ENCODE data around the gene TUT7.

DNA sequence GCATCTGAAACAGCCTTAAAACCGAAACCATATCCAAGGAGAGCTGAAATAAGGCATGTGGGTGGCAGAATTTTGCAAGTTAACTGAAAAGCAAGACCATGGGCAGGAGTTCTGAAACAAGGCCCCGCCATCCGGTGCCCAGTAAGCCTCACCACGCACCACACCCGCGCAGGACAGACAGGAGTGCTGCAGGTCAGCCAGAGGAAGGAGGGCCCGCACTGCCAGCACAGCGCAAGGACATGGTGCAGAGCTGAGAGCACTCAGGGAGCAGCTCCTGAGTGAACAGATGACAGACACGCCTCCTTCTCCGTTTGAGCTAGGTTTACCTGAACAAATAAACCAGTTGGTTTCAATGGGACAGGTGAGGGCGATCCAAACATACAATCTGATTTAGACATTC, 55.3 kb downstream of the TUT7 start:
- no peak for TF ChIP-seq POLR2A (IDR thresholded peaks at IDR 0.05; ENCODE audit: low read depth, low read length)
- TF ChIP-seq, protein P1, sequence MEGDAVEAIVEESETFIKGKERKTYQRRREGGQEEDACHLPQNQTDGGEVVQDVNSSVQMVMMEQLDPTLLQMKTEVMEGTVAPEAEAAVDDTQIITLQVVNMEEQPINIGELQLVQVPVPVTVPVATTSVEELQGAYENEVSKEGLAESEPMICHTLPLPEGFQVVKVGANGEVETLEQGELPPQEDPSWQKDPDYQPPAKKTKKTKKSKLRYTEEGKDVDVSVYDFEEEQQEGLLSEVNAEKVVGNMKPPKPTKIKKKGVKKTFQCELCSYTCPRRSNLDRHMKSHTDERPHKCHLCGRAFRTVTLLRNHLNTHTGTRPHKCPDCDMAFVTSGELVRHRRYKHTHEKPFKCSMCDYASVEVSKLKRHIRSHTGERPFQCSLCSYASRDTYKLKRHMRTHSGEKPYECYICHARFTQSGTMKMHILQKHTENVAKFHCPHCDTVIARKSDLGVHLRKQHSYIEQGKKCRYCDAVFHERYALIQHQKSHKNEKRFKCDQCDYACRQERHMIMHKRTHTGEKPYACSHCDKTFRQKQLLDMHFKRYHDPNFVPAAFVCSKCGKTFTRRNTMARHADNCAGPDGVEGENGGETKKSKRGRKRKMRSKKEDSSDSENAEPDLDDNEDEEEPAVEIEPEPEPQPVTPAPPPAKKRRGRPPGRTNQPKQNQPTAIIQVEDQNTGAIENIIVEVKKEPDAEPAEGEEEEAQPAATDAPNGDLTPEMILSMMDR (conservative IDR thresholded peaks at IDR 0.05; ENCODE audit: low read depth, low read length) = no peak
- TF ChIP-seq CEBPB (IDR thresholded peaks at IDR 0.05; ENCODE audit: low read depth, low read length) = no peak
- TF ChIP-seq, protein P2, sequence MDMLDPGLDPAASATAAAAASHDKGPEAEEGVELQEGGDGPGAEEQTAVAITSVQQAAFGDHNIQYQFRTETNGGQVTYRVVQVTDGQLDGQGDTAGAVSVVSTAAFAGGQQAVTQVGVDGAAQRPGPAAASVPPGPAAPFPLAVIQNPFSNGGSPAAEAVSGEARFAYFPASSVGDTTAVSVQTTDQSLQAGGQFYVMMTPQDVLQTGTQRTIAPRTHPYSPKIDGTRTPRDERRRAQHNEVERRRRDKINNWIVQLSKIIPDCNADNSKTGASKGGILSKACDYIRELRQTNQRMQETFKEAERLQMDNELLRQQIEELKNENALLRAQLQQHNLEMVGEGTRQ (IDR thresholded peaks at IDR 0.05; ENCODE audit: low read depth, low read length) = no peak
- no peak for TF ChIP-seq RAD21 (IDR thresholded peaks at IDR 0.05; ENCODE audit: low read length)
- no peak for TF ChIP-seq MAZ (IDR thresholded peaks at IDR 0.05; ENCODE audit: borderline replicate concordance, low read depth, low read length)
- no peak for TF ChIP-seq BHLHE40 (IDR thresholded peaks at IDR 0.05; ENCODE audit: low read depth, low read length)
- no peak for TF ChIP-seq MAFK (IDR thresholded peaks at IDR 0.05; ENCODE audit: low read depth, low read length)
- no peak for TF ChIP-seq MXI1 (IDR thresholded peaks at IDR 0.05; ENCODE audit: borderline replicate concordance, low read depth, low read length)
- no peak for TF ChIP-seq CHD1 (IDR thresholded peaks at IDR 0.05; ENCODE audit: low read depth, low read length)
- no peak for TF ChIP-seq SMC3 (IDR thresholded peaks at IDR 0.05; ENCODE audit: low read depth, low read length)
- no peak for TF ChIP-seq RCOR1 (IDR thresholded peaks at IDR 0.05; ENCODE audit: insufficient replicate concordance, low read length)
- TF ChIP-seq, protein P3, sequence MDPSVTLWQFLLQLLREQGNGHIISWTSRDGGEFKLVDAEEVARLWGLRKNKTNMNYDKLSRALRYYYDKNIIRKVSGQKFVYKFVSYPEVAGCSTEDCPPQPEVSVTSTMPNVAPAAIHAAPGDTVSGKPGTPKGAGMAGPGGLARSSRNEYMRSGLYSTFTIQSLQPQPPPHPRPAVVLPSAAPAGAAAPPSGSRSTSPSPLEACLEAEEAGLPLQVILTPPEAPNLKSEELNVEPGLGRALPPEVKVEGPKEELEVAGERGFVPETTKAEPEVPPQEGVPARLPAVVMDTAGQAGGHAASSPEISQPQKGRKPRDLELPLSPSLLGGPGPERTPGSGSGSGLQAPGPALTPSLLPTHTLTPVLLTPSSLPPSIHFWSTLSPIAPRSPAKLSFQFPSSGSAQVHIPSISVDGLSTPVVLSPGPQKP (IDR thresholded peaks at IDR 0.05; ENCODE audit: borderline replicate concordance, low read depth, low read length) = no peak
